Activated naive CD4-positive, alpha-beta T cell treated with Interleukin-2 at 50 U/mL for 16 hours (primary cell): ENCODE results near the gene ATP8B2.
"Not testable (repeated sequence)": the region's sequence is repeated elsewhere in the genome, so short reads cannot be mapped to it uniquely, and the experiment has no call there.

Source experiments
- DNase-seq: peaks from one replicate; pipeline ENCODE4 v3.0.0-alpha.2; 2020

ATP8B2 gene

GRCh38 chr1:154325583-154326545 lies 539 bp downstream of the ATP8B2 start:
- peak; percentile 54 for DNase-seq

GRCh38 chr1:154326546-154327465 lies 1.5 kb downstream of the ATP8B2 start:
- DNase-seq = no peak

GRCh38 chr1:154327466-154328317 lies 2.4 kb downstream of the ATP8B2 start:
- DNase-seq = no peak

- peak; percentile 91 for DNase-seq
Observed at GRCh38 chr1:154328318-154329151, 3.2 kb downstream of the ATP8B2 start.

GRCh38 chr1:154329152-154329521 lies 3.8 kb downstream of the ATP8B2 start:
- DNase-seq = no peak

GRCh38 chr1:154329551-154330131 lies 4.3 kb downstream of the ATP8B2 start:
- no peak for DNase-seq

GRCh38 chr1:154330669-154331068 lies 5.3 kb downstream of the ATP8B2 start:
- no peak for DNase-seq

GRCh38 chr1:154334079-154335024 lies 9.0 kb downstream of the ATP8B2 start:
- no peak for DNase-seq

DNA sequence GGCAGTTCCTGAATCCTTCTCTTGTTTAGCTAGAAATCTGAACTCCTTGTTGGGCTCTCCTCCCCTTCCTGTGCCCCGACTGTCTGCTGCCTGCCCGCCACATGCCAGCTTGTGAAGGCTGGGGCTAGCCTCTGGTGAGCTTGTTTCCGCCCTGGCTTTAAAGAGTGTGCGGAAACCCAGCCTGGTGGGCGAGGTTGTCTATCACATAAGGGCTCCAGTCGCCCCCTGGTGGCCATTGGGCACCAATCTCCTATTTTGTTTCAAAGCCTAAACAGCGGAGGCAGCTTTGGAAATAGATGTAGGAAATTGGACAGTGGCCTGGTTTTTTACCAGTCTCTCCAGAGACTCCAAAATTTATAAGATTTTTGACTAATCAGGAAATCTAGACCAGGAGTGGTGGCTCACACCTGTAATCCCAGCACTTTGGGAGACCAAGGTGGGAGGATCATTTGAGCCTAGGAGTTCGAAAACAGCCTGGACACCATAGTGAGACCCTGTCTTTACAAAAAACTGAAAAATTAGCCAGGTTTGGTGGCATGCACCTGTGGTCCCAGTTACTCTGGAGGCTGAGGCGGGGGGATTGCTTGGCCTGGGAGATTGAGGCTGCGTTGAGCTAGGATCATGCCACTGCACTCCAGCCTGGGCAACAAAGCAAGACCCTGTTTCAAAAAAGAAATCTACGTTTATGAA lies 9.8 kb downstream of the ATP8B2 start:
- DNase-seq = peak; percentile 92

- DNase-seq = no peak
Observed at GRCh38 chr1:154337253-154337894, 12.0 kb downstream of the ATP8B2 start.

DNA sequence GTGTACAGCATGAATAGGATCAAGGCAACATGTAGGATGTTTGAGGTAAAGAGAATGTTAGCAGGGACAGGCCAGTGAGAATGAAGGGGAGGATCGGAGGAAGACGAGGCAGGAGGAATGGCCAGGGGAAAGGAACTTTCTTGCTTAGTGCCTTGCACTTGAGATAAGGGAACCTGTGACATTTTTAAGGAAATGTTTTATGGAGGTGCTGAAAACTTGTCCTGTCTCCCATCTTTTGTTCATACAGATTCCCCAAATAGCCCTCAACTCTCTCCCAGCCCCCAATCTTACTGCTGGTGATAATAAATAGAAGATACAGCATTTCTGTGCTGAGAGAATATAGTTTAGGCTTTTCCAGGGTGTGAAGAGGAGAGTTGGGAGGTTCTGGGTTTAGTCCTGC lies 13.6 kb downstream of the ATP8B2 start:
- no peak for DNase-seq

- not testable (repeated sequence) for DNase-seq
Observed at GRCh38 chr1:154341366-154341765, 16.0 kb downstream of the ATP8B2 start.

- DNase-seq = peak; percentile 23
Observed at GRCh38 chr1:154342132-154342531, 16.8 kb downstream of the ATP8B2 start.

DNA sequence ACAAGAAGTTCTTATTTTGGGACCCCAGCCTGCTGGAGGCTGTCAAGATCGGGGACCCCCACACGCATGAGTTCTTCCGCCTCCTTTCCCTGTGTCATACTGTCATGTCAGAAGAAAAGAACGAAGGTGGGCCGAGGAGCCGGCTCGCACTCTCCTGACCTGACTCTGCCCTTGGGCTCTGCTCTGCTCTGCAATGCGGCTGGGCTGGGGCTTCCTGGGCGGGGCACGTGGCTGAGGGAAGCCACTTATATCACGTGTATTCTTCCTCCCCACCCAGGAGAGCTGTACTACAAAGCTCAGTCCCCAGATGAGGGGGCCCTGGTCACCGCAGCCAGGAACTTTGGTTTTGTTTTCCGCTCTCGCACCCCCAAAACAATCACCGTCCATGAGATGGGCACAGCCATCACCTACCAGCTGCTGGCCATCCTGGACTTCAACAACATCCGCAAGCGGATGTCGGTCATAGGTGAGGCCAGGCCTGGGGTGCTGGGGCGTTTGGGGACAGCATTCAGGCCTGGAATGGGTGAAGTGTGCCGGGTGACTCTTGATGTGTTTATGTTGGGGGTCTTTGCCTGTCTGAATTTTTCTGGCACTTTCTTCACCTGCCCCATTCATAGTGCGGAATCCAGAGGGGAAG lies 17.6 kb downstream of the ATP8B2 start:
- peak; percentile 77 for DNase-seq

DNA sequence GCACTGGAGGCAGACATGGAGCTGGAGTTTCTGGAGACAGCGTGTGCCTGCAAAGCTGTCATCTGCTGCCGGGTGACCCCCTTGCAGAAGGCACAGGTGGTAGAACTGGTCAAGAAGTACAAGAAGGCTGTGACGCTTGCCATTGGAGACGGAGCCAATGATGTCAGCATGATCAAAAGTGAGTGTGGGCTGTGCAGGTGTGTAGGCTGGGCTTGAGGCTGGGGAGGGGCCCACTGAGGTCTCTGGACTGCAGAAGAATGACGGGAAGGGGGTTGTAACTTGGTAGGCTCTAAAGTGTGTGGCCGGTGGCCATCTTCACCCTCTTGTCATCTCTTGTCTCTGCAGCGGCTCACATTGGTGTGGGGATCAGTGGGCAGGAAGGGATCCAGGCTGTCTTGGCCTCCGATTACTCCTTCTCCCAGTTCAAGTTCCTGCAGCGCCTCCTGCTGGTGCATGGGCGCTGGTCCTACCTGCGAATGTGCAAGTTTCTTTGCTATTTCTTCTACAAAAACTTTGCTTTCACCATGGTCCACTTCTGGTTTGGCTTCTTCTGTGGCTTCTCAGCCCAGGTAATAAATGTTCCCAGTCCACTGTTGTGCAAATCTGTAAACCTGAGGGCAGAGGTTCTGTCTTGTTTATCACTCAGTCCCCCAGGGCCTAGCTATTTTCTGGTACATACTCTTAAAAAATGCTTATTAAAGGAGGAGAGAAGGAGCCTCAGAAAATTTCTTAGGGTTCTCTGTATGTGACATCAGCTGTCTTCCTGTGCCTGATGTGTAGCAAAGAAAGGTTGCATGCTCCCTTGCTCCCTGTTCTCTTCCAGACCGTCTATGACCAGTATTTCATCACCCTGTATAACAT lies 19.9 kb downstream of the ATP8B2 start:
- peak; percentile 80 for DNase-seq

DNA sequence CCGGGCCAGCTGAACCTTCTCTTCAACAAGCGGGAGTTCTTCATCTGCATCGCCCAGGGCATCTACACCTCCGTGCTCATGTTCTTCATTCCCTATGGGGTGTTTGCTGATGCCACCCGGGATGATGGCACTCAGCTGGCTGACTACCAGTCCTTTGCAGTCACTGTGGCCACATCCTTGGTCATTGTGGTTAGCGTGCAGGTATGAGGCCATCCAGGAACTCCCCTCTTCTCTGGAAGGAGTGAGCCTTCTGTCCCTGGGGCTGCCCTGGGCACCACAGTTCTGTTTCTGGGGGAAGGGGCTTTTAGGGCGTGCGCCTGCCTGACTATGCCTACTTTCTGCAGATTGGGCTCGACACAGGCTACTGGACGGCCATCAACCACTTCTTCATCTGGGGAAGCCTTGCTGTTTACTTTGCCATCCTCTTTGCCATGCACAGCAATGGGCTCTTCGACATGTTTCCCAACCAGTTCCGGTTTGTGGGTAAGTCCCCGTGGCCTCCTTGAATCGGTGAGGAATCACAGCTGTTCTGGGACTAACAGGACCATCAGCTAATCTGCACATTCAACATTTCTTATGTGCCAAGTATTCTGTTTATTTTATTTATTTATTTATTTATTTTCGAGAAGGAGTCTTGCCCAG lies 21.1 kb downstream of the ATP8B2 start:
- no peak for DNase-seq

DNA sequence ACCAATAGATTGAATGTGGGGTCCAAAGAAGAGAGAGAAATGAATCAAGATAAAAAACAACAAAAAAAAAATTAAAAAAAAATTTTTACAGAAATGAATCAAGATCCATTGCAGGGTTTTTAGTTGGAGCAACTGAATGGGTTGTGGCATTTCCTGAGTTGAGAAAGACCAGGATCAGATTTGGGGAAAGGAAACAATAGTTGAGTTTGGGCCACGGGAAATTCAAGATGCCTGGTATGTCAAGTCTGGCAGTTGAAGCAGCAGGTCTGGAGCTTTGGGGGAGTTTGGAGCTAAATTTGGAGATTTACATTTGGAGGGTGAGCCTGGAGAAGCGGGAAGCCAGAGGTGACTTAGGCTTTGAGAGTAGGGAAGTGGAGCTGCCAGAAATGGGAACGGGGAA lies 22.6 kb downstream of the ATP8B2 start:
- no peak for DNase-seq
